Effector memory CD8-positive, alpha-beta T cell (primary cell): ENCODE results near the gene CMTR2.
"Not testable (repeated sequence)": the region's sequence is repeated elsewhere in the genome, so short reads cannot be mapped to it uniquely, and the experiment has no call there.

ENCODE experiments used
- ATAC-seq: fragments of 150-1000 bp; cut with Tn5 transposase; replicated peaks from 2 replicates; pipeline ENCODE4 v1.10.0; 2021; ENCODE audit warnings: mild to moderate bottlenecking, moderate library complexity
- DNase-seq, 3 experiments: peaks; one replicate each; pipeline ENCODE4 v3.0.0; 2021
- H3K27ac Mint-ChIP-seq, 2 donors: one replicate each; pipeline ENCODE4 v1.8.0; 2022; ENCODE audit warnings: mild to moderate bottlenecking in 2 of 2, mixed read lengths in 2 of 2, moderate library complexity in 2 of 2
- H3K27me3 Mint-ChIP-seq, 2 donors: one replicate each; pipeline ENCODE4 v1.8.0; 2022; ENCODE audit warnings: mixed read lengths in 2 of 2
- H3K36me3 Mint-ChIP-seq: one replicate; pipeline ENCODE4 v1.8.0; 2022; ENCODE audit warnings: mild to moderate bottlenecking, moderate library complexity, mixed read lengths; ENCODE audit not compliant: insufficient read depth
- H3K4me1 Mint-ChIP-seq, 2 donors: one replicate each; pipeline ENCODE4 v1.8.0; 2022; ENCODE audit warnings: low read depth in 2 of 2, mixed read lengths in 2 of 2
- H3K4me3 Mint-ChIP-seq, 2 donors: one replicate each; pipeline ENCODE4 v1.8.0; 2022; ENCODE audit warnings: mild to moderate bottlenecking in 2 of 2, mixed read lengths in 2 of 2, moderate library complexity in 2 of 2
- H3K9me3 Mint-ChIP-seq, 2 donors: one replicate each; pipeline ENCODE4 v1.8.0; 2022; ENCODE audit warnings: mixed read lengths in 2 of 2

The CMTR2 gene

GRCh38 chr16:71295950-71296349 lies 6.7 kb upstream of the CMTR2 start:
- no peak for DNase-seq
- no peak overlapping the region for H3K27ac Mint-ChIP-seq
- peaks cover 0 to 6% of the 10 kb centered on the region in 2 donors for H3K9me3 Mint-ChIP-seq
- H3K36me3 Mint-ChIP-seq, result no peaks in the 10 kb centered on the region
- peaks cover 64 to 65% of the 10 kb centered on the region in 2 donors for H3K27me3 Mint-ChIP-seq
- no peaks in the 10 kb centered on the region for H3K4me1 Mint-ChIP-seq
- ATAC-seq, result no peak
- H3K4me3 Mint-ChIP-seq, result no peak overlapping the region

GRCh38 chr16:71293919-71294318 lies 4.7 kb upstream of the CMTR2 start:
- ATAC-seq, result no peak
- Mint-ChIP-seq H3K36me3 (peaks cover 4% of the 10 kb centered on the region), H3K27me3 (peaks cover 45 to 48% of the 10 kb centered on the region in 2 donors), H3K4me3 (no peak overlapping the region), H3K9me3 (peaks cover 0 to 6% of the 10 kb centered on the region in 2 donors), H3K4me1 (peaks cover 1 to 3% of the 10 kb centered on the region in 2 donors), H3K27ac (no peak overlapping the region)
- DNase-seq, result no peak

- not testable (repeated sequence) for H3K4me3 Mint-ChIP-seq, H3K27ac Mint-ChIP-seq, DNase-seq, H3K9me3 Mint-ChIP-seq, ATAC-seq
- Mint-ChIP-seq H3K4me1 (peaks cover 14 to 16% of the 10 kb centered on the region in 2 donors), H3K27me3 (peaks cover 27 to 29% of the 10 kb centered on the region in 2 donors), H3K36me3 (peaks cover 13% of the 10 kb centered on the region)
Measured at GRCh38 chr16:71292095-71292494, 2.9 kb upstream of the CMTR2 start.

GRCh38 chr16:71289732-71290062 lies 495 bp upstream of the CMTR2 start:
- H3K4me1 Mint-ChIP-seq, result peaks cover 16 to 18% of the 10 kb centered on the region in 2 donors
- peaks cover 15% of the 10 kb centered on the region for H3K36me3 Mint-ChIP-seq
- H3K9me3 Mint-ChIP-seq, result no peaks in the 10 kb centered on the region
- H3K27ac Mint-ChIP-seq, result peak overlapping the region; percentile 94
- peaks cover 22 to 26% of the 10 kb centered on the region in 2 donors for H3K27me3 Mint-ChIP-seq
- peak overlapping the region; percentile 82 to 87 for H3K4me3 Mint-ChIP-seq
- ATAC-seq, result no peak
- DNase-seq, result no peak

GRCh38 chr16:71288570-71288889 lies 672 bp downstream of the CMTR2 start:
- Mint-ChIP-seq H3K4me1 (peaks cover 18 to 23% of the 10 kb centered on the region in 2 donors), H3K27me3 (peaks cover 19 to 23% of the 10 kb centered on the region in 2 donors)

DNA sequence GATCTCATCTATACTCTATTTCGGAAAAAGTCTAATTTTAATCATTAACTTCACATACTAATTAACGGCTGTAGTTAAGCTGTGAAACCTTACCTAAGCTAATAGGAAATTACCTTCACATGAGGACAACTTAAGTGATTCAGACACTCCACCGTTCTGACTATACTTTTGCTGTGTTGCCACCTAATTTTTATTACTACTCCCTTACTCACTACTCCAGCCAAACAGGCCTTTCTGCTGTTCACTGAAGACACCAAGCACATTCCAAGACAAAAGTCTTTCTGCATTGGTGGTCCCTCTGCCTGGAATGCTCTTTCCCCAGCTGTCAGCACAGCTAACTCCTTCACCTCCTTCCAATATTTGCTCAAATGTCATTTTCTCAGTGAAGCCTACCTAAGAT lies 1.3 kb downstream of the CMTR2 start:
- Mint-ChIP-seq H3K36me3 (peaks cover 18% of the 10 kb centered on the region), H3K27ac (peak overlapping the region; percentile 94), H3K9me3 (no peaks in the 10 kb centered on the region), H3K4me3 (peak overlapping the region; percentile 82 to 87), H3K4me1 (peaks cover 18 to 26% of the 10 kb centered on the region in 2 donors), H3K27me3 (peaks cover 14 to 17% of the 10 kb centered on the region in 2 donors)
- no peak for ATAC-seq
- no peak for DNase-seq

More at GRCh38 chr16:71288570-71288889, 672 bp downstream of the CMTR2 start:
- no peak for ATAC-seq
- no peak for DNase-seq
- H3K36me3 Mint-ChIP-seq, result peaks cover 18% of the 10 kb centered on the region
- H3K4me3 Mint-ChIP-seq, result peak overlapping the region; percentile 82 to 87
- peak overlapping the region; percentile 94 for H3K27ac Mint-ChIP-seq
- H3K9me3 Mint-ChIP-seq, result no peaks in the 10 kb centered on the region

GRCh38 chr16:71287454-71287853 lies 1.7 kb downstream of the CMTR2 start:
- peaks cover 18% of the 10 kb centered on the region for H3K36me3 Mint-ChIP-seq

DNA sequence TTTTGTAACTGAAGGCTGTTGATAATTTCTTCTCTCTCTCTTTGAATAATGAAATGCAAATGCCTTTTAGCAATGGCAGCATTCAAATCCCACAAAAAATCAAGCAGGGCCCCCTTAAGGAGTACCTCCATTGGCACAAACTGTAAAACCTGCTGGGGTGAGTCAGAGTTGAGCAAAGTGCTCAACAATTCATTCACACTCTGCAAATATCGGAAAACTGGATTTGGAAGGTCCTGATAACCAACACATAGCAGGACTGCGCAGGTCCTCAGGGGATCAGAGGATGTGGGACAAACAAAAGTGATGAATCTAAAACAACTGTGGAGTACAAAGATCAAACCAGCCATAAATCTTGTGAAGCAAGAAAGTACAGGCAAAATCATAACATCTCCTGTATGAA lies 5.6 kb downstream of the CMTR2 start:
- no peaks in the 10 kb centered on the region for H3K9me3 Mint-ChIP-seq
- DNase-seq (no peak), ATAC-seq (no peak)
- no peaks in the 10 kb centered on the region for H3K27me3 Mint-ChIP-seq
- no peak overlapping the region for H3K4me3 Mint-ChIP-seq
- H3K27ac Mint-ChIP-seq, result no peak overlapping the region
- H3K36me3 Mint-ChIP-seq, result peaks cover 10% of the 10 kb centered on the region
- peaks cover 14 to 32% of the 10 kb centered on the region in 2 donors for H3K4me1 Mint-ChIP-seq

More at GRCh38 chr16:71287454-71287853, 1.7 kb downstream of the CMTR2 start:
- H3K9me3 Mint-ChIP-seq, result no peaks in the 10 kb centered on the region
- no peak for DNase-seq
- no peak overlapping the region for H3K27ac Mint-ChIP-seq
- peaks cover 18 to 29% of the 10 kb centered on the region in 2 donors for H3K4me1 Mint-ChIP-seq
- H3K27me3 Mint-ChIP-seq, result peaks cover 10 to 13% of the 10 kb centered on the region in 2 donors
- peak overlapping the region in 1 of 2 donors; percentile 82 for H3K4me3 Mint-ChIP-seq
- no peak for ATAC-seq

DNA sequence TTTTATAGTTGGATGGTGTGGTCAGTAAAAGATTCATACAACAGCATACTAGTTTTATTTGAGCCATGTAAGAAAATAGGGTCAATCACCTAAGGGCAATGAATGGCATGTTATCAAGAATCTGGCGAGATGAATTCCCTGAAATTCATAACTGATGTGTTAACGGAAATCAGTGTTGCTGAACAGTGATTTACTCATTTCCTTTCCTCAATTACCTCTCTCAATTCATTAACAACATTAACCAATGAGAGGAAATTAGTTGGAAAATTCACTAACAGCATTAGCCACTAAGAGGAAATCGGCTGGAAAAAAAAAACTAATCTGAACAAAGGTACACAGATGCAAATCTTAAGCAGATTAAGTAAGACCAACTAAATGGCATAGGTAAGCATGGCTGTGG lies 6.3 kb downstream of the CMTR2 start:
- ATAC-seq (no peak), DNase-seq (no peak)
- Mint-ChIP-seq H3K36me3 (peaks cover 10% of the 10 kb centered on the region), H3K4me1 (peaks cover 7 to 26% of the 10 kb centered on the region in 2 donors), H3K27ac (no peak overlapping the region), H3K27me3 (no peaks in the 10 kb centered on the region), H3K9me3 (no peaks in the 10 kb centered on the region), H3K4me3 (no peak overlapping the region)

GRCh38 chr16:71276589-71277334 lies 12.4 kb downstream of the CMTR2 start:
- Mint-ChIP-seq H3K36me3 (peaks cover 3% of the 10 kb centered on the region), H3K4me3 (no peak overlapping the region), H3K27me3 (no peaks in the 10 kb centered on the region), H3K9me3 (no peaks in the 10 kb centered on the region), H3K27ac (no peak overlapping the region), H3K4me1 (peaks cover 0 to 3% of the 10 kb centered on the region in 2 donors)
- no peak for DNase-seq
- ATAC-seq, result no peak

GRCh38 chr16:71273384-71273783 lies 15.8 kb downstream of the CMTR2 start:
- peaks cover 3% of the 10 kb centered on the region for H3K36me3 Mint-ChIP-seq
- no peaks in the 10 kb centered on the region for H3K4me1 Mint-ChIP-seq
- H3K27ac Mint-ChIP-seq, result no peak overlapping the region
- no peak for ATAC-seq
- no peak for DNase-seq
- no peak overlapping the region for H3K4me3 Mint-ChIP-seq
- no peaks in the 10 kb centered on the region for H3K9me3 Mint-ChIP-seq
- peaks cover 12 to 13% of the 10 kb centered on the region in 2 donors for H3K27me3 Mint-ChIP-seq

GRCh38 chr16:71264299-71264698 lies 24.9 kb downstream of the CMTR2 start:
- H3K27me3 Mint-ChIP-seq, result peaks cover 62 to 78% of the 10 kb centered on the region in 2 donors
- no peak overlapping the region for H3K27ac Mint-ChIP-seq
- no peak for DNase-seq
- no peak overlapping the region for H3K4me3 Mint-ChIP-seq
- ATAC-seq, result no peak
- H3K9me3 Mint-ChIP-seq, result no peaks in the 10 kb centered on the region
- H3K36me3 Mint-ChIP-seq, result peaks cover 6% of the 10 kb centered on the region
- no peaks in the 10 kb centered on the region for H3K4me1 Mint-ChIP-seq

DNA sequence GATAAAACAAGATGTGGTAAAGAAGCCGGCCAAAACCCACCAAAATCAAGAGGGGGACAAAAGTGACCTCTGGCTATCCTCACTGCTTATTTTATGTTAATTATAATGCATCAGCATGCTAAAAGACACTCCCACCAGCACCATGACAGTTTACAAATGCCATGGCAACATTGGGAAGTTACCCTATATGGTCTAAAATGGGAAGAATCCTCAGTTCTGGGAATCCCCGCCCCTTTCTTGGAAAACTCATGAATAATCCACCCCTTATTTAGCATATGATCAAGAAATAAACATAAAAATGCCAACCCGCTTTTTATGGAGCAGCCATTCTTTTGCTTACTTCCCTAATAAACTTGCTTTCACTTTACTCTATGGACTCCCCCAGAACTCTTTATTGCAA lies 25.6 kb downstream of the CMTR2 start:
- peaks cover 6% of the 10 kb centered on the region for H3K36me3 Mint-ChIP-seq

GRCh38 chr16:71262391-71262790 lies 26.8 kb downstream of the CMTR2 start:
- no peak overlapping the region for H3K4me3 Mint-ChIP-seq
- H3K27ac Mint-ChIP-seq, result no peak overlapping the region
- H3K9me3 Mint-ChIP-seq, result no peaks in the 10 kb centered on the region
- peaks cover 59 to 76% of the 10 kb centered on the region in 2 donors for H3K27me3 Mint-ChIP-seq
- no peaks in the 10 kb centered on the region for H3K4me1 Mint-ChIP-seq
- ATAC-seq, result no peak
- H3K36me3 Mint-ChIP-seq, result peaks cover 4% of the 10 kb centered on the region
- no peak for DNase-seq

More for the DNA sequence above, 25.6 kb downstream of the CMTR2 start:
- Mint-ChIP-seq H3K9me3 (no peaks in the 10 kb centered on the region), H3K4me1 (no peaks in the 10 kb centered on the region), H3K27ac (no peak overlapping the region), H3K4me3 (no peak overlapping the region), H3K27me3 (peaks cover 63 to 84% of the 10 kb centered on the region in 2 donors)
- DNase-seq, result no peak
- no peak for ATAC-seq
